Skeletal muscle satellite cell (primary cell): ENCODE data around the gene TUBB1.
"Not testable (repeated sequence)": the region's sequence is repeated elsewhere in the genome, so short reads cannot be mapped to it uniquely, and the experiment has no call there.

Source experiments
- H3K27me3 ChIP-seq: 2 replicates; pipeline ENCODE4 v1.7.0; 2013; ENCODE audit warnings: low read length; ENCODE audit not compliant: control insufficient read depth, insufficient read depth
- H3K36me3 ChIP-seq: 2 replicates; pipeline ENCODE4 v1.7.0; 2013; ENCODE audit warnings: mild to moderate bottlenecking, control low read depth, low read length; ENCODE audit not compliant: insufficient read depth
- H3K4me1 ChIP-seq: 2 replicates; pipeline ENCODE4 v1.7.0; 2013; ENCODE audit warnings: low read length; ENCODE audit not compliant: control insufficient read depth, insufficient read depth
- H3K4me2 ChIP-seq: 2 replicates; pipeline ENCODE4 v1.7.0; 2013; ENCODE audit warnings: mild to moderate bottlenecking, low read length
- H3K4me3 ChIP-seq: 2 replicates; pipeline ENCODE4 v1.7.0; 2013; ENCODE audit warnings: low read length
- H3K9ac ChIP-seq: 2 replicates; pipeline ENCODE4 v1.7.0; 2013; ENCODE audit warnings: mild to moderate bottlenecking, low read depth, low read length, moderate library complexity
- H3K9me3 ChIP-seq: replicated peaks from 2 replicates; pipeline ENCODE4 v1.7.0; 2013; ENCODE audit warnings: mild to moderate bottlenecking, control low read depth, low read length

TUBB1 gene

DNA sequence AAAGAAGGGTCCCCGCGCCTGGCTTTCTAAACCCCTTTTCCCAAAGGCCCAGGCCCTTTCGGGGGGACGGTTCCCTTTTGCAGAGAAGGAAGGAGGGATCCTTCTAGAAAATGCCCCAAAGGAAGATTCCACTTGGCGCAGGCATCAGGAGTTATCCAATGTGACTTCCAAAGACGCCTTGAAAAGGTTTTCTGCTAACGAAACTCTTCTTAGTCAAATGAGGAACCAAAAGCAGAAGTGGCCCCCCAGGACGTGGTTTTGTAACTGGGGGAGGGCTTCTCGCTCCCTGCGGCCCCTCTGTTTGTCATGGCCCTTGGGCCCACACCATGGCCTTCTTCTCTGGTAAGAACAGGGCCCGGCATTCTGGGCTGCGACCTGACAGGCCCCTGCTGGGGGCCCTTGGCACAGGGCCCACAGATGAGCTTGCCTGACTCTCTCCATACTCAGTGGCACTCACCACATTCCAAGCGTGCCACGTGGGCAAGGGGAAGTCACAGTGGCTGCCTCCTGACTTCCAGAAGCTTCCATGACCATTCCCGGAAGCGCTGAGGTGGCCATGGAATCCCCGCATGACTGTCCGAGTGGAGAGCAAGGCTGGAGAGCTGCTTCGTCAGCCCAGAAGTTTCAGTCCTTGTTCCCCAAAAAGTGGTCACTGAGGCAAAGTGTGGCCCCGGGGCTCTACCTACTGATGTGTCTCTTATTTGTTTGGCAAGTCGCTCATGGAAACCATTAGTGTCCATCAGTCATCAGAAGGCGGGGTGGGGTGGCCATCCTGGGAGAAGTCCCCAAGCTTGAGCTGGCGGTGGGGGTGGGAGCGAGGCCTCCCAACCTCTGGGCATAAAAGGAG, 11.3 kb upstream of the TUBB1 start:
- peaks cover 45% of the 10 kb centered on the region for H3K4me1 ChIP-seq
- H3K4me2 ChIP-seq = peak overlapping the region; percentile 100
- H3K4me3 ChIP-seq = peak overlapping the region; percentile 90
- H3K9ac ChIP-seq = peak overlapping the region; percentile 95
- H3K27me3 ChIP-seq = no peaks in the 10 kb centered on the region
- no peaks in the 10 kb centered on the region for H3K9me3 ChIP-seq
- peaks cover 12% of the 10 kb centered on the region for H3K36me3 ChIP-seq

DNA sequence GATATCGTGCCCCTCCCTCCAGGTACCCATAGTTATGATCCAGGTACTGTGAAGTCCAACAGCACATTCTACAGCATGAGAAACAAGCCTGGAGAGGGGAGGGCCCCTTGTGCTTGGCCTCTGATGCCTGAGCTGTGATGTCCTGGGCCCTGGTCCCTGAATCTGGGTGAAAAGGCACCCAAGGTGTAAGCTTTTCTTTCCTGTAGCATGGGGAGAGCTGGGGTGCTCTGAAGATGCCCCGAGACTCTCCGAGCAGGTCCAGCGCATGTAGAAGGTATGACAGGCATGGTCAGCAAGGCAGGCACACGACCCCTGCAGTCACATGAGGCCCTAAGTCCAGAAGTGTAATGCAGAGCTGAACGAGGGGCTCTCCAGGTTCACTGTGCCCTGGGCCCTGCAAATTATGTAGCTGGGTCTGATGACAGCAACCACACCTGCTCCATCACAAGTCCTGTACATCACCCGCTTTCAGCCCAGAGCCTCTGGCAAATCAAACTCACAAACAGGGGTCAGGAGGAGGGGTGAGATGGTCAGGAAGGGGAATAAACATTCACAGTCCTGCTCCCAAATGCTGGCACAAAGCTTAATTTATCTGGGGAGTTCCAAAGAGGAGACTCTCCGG, 10.4 kb upstream of the TUBB1 start:
- no peaks in the 10 kb centered on the region for H3K9me3 ChIP-seq
- H3K4me2 ChIP-seq = no peak overlapping the region
- no peak overlapping the region for H3K9ac ChIP-seq
- H3K36me3 ChIP-seq = peaks cover 4% of the 10 kb centered on the region
- no peaks in the 10 kb centered on the region for H3K27me3 ChIP-seq
- H3K4me3 ChIP-seq = no peak overlapping the region
- H3K4me1 ChIP-seq = peaks cover 37% of the 10 kb centered on the region

DNA sequence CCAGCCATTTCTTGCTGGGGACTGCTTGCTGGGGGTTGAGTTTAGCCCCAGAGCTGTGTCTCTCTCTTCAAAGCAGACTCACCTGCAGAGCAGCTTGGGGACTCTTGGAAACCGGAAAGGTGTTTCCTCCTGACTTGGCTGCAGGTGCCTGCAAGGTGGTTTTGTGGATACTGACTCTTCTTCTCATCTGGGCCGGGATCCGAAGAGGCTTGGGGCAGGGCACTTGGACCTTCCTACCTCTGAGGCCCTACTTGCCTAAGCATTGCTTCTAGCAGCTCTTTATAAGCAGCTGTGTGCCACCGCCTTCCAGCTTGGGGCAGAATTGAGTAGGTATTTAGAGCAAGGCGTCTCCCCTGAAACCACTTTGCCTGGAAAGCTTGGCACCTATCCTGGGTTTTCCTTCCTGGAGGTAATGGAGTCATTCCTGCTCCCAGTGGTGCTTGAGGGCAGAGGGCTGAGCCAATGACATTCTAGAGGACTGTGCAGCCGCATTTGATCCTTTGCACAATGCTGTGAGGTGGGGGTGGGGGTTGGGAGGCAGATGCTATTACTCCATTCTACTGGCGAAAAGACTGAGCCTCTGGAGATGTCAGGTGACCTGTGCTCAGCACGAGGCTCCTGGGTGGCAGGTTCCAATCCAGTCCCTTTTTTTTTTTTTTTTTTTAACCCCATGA, 8.8 kb upstream of the TUBB1 start:
- H3K4me1 ChIP-seq = peaks cover 28% of the 10 kb centered on the region
- H3K4me3 ChIP-seq = no peak overlapping the region
- no peaks in the 10 kb centered on the region for H3K27me3 ChIP-seq
- no peaks in the 10 kb centered on the region for H3K36me3 ChIP-seq
- H3K9ac ChIP-seq = peak overlapping the region; percentile 59
- peak overlapping the region; percentile 13 for H3K4me2 ChIP-seq
- H3K9me3 ChIP-seq = no peaks in the 10 kb centered on the region

- Histone ChIP-seq H3K4me3 (peak overlapping the region; percentile 38), H3K4me2 (peak overlapping the region; percentile 68), H3K4me1 (peaks cover 20% of the 10 kb centered on the region), H3K27me3 (no peaks in the 10 kb centered on the region), H3K9ac (peak overlapping the region; percentile 59), H3K36me3 (no peaks in the 10 kb centered on the region), H3K9me3 (no peaks in the 10 kb centered on the region)
These were observed 8.0 kb upstream of the TUBB1 start for GRCh38 chr20:59010995-59011873.

DNA sequence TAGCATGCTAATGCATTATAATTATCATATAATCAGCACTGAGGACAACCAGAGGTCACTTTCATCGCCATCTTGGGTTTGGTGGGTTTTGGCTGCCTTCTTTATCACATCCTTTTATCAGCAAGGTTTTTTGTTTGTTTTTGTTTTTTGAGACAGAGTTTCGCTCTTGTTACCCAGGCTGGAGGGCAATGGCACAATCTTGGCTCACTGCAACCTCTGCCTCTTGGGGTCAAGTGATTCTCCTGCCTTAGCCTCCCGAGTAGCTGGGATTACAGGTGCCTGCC, 7.4 kb upstream of the TUBB1 start:
- H3K9me3 ChIP-seq, H3K27me3 ChIP-seq, H3K9ac ChIP-seq, H3K4me3 ChIP-seq, H3K36me3 ChIP-seq: not testable (repeated sequence)
- Histone ChIP-seq H3K4me2 (peak overlapping the region; percentile 68), H3K4me1 (peaks cover 20% of the 10 kb centered on the region)

- H3K9ac ChIP-seq = no peak overlapping the region
- H3K4me1 ChIP-seq = peaks cover 14% of the 10 kb centered on the region
- no peak overlapping the region for H3K4me2 ChIP-seq
- no peaks in the 10 kb centered on the region for H3K9me3 ChIP-seq
- H3K4me3 ChIP-seq = no peak overlapping the region
- H3K27me3 ChIP-seq = no peaks in the 10 kb centered on the region
- H3K36me3 ChIP-seq = no peaks in the 10 kb centered on the region
These were observed 5.9 kb upstream of the TUBB1 start for GRCh38 chr20:59013031-59013951.

GRCh38 chr20:59013959-59014608, 5.1 kb upstream of the TUBB1 start:
- peaks cover 14% of the 10 kb centered on the region for H3K4me1 ChIP-seq
- no peak overlapping the region for H3K9ac ChIP-seq
- H3K36me3 ChIP-seq = no peaks in the 10 kb centered on the region
- H3K4me3 ChIP-seq = no peak overlapping the region
- H3K9me3 ChIP-seq = no peaks in the 10 kb centered on the region
- no peaks in the 10 kb centered on the region for H3K27me3 ChIP-seq
- H3K4me2 ChIP-seq = no peak overlapping the region

DNA sequence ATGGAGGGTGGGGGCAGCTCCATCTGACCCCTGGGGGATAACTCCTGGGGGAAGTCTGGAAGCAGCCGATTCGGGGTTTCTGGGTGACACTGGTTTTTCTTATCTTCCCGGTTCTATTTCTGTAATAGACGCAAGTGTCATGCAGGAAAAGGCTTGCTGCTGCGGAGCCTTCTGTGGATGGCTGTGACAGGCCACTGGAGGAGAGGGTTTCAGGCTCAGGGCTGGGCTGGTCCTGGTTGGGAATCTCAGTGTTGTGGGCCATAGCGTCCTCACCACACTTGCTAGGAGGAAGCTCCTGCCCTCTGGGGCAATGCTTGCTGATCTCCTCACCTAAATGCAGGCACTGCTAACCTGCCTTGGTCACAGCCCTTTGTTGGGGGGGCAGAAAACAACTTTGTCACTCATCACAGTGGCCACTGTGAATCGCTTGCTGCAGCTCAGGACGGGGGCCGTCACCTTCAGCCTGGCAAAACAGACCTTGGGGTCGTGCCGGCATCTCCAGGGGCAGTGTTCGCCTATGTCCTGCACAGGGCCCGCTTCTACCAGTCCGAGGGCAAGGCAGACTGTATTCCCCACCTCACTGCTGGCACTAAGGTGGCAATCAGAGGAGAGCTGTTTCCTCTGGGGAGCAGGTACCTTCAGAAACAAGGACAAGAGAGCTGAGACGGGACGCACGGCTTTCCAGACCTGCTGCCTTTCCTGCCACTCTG, 4.4 kb upstream of the TUBB1 start:
- Histone ChIP-seq H3K4me2 (no peak overlapping the region), H3K36me3 (no peaks in the 10 kb centered on the region), H3K4me1 (peaks cover 14% of the 10 kb centered on the region), H3K4me3 (no peak overlapping the region), H3K27me3 (no peaks in the 10 kb centered on the region), H3K9me3 (no peaks in the 10 kb centered on the region), H3K9ac (no peak overlapping the region)

- Histone ChIP-seq H3K27me3 (no peaks in the 10 kb centered on the region), H3K9ac (no peak overlapping the region), H3K36me3 (no peaks in the 10 kb centered on the region), H3K4me2 (no peak overlapping the region), H3K4me3 (no peak overlapping the region), H3K9me3 (no peaks in the 10 kb centered on the region), H3K4me1 (peaks cover 13% of the 10 kb centered on the region)
These were observed 3.8 kb upstream of the TUBB1 start for GRCh38 chr20:59015411-59015810.
